ENCODE measurements around the gene MCF2L2.
"Not testable (repeated sequence)": the region's sequence is repeated elsewhere in the genome, so short reads cannot be mapped to it uniquely, and the experiment has no call there.

MCF2L2 gene

GRCh38 chr3:183443395-183444385 lies 15.3 kb upstream of the MCF2L2 start:
- H3K9ac ChIP-seq (ENCODE audit: low read depth in 1 of 2, low read length in 2 of 2), result no peak overlapping the region

DNA sequence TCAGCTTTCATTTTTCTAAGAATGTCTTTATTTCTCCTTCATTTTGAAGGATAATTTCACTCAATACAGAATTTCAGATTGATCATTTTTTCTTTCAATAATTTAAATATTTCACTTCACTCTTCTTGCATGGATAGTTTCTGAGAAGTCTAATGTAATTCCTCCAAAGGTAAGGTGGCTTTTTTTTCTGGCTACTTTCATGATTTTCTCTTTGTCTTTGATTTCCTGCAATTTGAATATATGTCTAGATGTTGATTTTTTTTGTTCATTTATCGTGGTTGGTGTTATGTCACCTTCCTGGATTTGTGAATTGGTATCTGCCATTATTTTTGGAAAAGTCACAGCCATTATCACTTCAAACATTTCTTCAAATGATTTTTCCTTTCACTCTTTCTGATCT lies 14.6 kb upstream of the MCF2L2 start:
- no peak overlapping the region for H3K4me3 ChIP-seq (ENCODE audit: low read length in 2 of 2)
- H3K9me3 ChIP-seq (ENCODE audit: control insufficient read depth in 2 of 2, low read length in 2 of 2), result peaks cover 3 to 5% of the 10 kb centered on the region in 2 donors
- peaks cover 3 to 4% of the 10 kb centered on the region in 2 donors for H3K4me1 ChIP-seq (ENCODE audit: control insufficient read depth in 2 of 2, insufficient read depth in 2 of 2, low read length in 2 of 2)
- no peaks in the 10 kb centered on the region for H3K27me3 ChIP-seq (ENCODE audit: control insufficient read depth in 2 of 2, insufficient read depth in 2 of 2, low read length in 2 of 2)
- H3K36me3 ChIP-seq (ENCODE audit: control insufficient read depth in 2 of 2, insufficient read depth in 2 of 2, low read length in 2 of 2), result no peaks in the 10 kb centered on the region
- H3K9ac ChIP-seq (ENCODE audit: low read depth in 1 of 2, low read length in 2 of 2), result no peak overlapping the region
- H3K27ac ChIP-seq (ENCODE audit: low read depth in 2 of 2, low read length in 2 of 2), result no peak overlapping the region

More at GRCh38 chr3:183443395-183444385, 15.3 kb upstream of the MCF2L2 start:
- Histone ChIP-seq H3K27me3 (ENCODE audit: control insufficient read depth in 2 of 2, insufficient read depth in 2 of 2, low read length in 2 of 2) (no peaks in the 10 kb centered on the region), H3K9me3 (ENCODE audit: control insufficient read depth in 2 of 2, low read length in 2 of 2) (peaks cover 3 to 5% of the 10 kb centered on the region in 2 donors), H3K4me1 (ENCODE audit: control insufficient read depth in 2 of 2, insufficient read depth in 2 of 2, low read length in 2 of 2) (peaks cover 3 to 8% of the 10 kb centered on the region in 2 donors), H3K27ac (ENCODE audit: low read depth in 2 of 2, low read length in 2 of 2) (no peak overlapping the region), H3K36me3 (ENCODE audit: control insufficient read depth in 2 of 2, insufficient read depth in 2 of 2, low read length in 2 of 2) (no peaks in the 10 kb centered on the region), H3K4me3 (ENCODE audit: low read length in 2 of 2) (no peak overlapping the region)

DNA sequence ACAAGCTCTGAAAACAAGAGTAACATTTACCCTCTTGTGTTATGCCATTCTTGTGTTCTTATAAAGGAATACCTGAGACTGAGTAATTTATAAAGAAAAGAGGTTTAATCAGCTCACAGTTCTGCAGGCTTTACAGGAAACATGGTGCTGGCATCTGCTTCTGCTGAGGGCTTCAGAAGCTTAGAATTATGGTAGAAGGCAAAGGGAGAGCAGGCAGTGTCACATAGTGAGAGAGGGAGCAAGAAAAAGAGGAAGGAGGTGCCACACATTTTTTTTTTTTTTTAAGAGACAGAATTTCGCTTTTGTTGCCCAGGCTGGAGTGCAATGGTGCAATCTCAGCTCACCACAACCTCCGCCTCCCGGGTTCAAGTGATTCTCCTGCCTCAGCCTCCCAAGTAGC lies 12.1 kb upstream of the MCF2L2 start:
- H3K36me3 ChIP-seq (ENCODE audit: control insufficient read depth in 2 of 2, insufficient read depth in 2 of 2, low read length in 2 of 2); H3K4me1 ChIP-seq (ENCODE audit: control insufficient read depth in 2 of 2, insufficient read depth in 2 of 2, low read length in 2 of 2); H3K27ac ChIP-seq (ENCODE audit: low read depth in 2 of 2, low read length in 2 of 2); H3K9ac ChIP-seq (ENCODE audit: low read depth in 1 of 2, low read length in 2 of 2); H3K9me3 ChIP-seq (ENCODE audit: control insufficient read depth in 2 of 2, low read length in 2 of 2); H3K27me3 ChIP-seq (ENCODE audit: control insufficient read depth in 2 of 2, insufficient read depth in 2 of 2, low read length in 2 of 2); H3K4me3 ChIP-seq (ENCODE audit: low read length in 2 of 2): not testable (repeated sequence)

DNA sequence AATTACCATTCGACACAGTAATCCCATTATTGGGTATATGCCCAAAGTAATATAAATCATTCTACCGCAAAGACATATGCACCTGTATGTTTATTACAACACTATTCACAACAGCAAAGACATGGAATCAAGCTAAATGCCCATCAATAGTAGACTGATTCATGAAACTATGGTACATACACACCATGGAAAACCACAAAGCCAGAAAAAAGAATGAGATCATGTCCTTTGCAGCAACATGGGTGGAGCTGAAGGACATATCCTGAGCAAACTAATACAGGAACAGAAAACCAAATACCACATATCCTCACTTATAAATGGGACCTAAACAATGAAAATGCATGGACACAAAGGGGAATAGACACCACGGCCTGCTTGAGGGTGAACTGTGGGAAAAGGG lies 11.1 kb upstream of the MCF2L2 start:
- no peaks in the 10 kb centered on the region for H3K36me3 ChIP-seq (ENCODE audit: control insufficient read depth in 2 of 2, insufficient read depth in 2 of 2, low read length in 2 of 2)
- H3K27me3 ChIP-seq (ENCODE audit: control insufficient read depth in 2 of 2, insufficient read depth in 2 of 2, low read length in 2 of 2), result peaks cover 0 to 4% of the 10 kb centered on the region in 2 donors
- H3K9me3 ChIP-seq (ENCODE audit: control insufficient read depth in 2 of 2, low read length in 2 of 2), result peaks cover 3 to 5% of the 10 kb centered on the region in 2 donors
- no peak overlapping the region for H3K9ac ChIP-seq (ENCODE audit: low read depth in 1 of 2, low read length in 2 of 2)
- H3K27ac ChIP-seq (ENCODE audit: low read depth in 2 of 2, low read length in 2 of 2), result no peak overlapping the region
- H3K4me3 ChIP-seq (ENCODE audit: low read length in 2 of 2), result no peak overlapping the region
- H3K4me1 ChIP-seq (ENCODE audit: control insufficient read depth in 2 of 2, insufficient read depth in 2 of 2, low read length in 2 of 2), result no peaks in the 10 kb centered on the region

GRCh38 chr3:183438735-183439134 lies 10.3 kb upstream of the MCF2L2 start:
- Histone ChIP-seq H3K4me3 (ENCODE audit: low read length in 2 of 2) (no peak overlapping the region), H3K4me1 (ENCODE audit: control insufficient read depth in 2 of 2, insufficient read depth in 2 of 2, low read length in 2 of 2) (no peaks in the 10 kb centered on the region), H3K36me3 (ENCODE audit: control insufficient read depth in 2 of 2, insufficient read depth in 2 of 2, low read length in 2 of 2) (no peaks in the 10 kb centered on the region), H3K27me3 (ENCODE audit: control insufficient read depth in 2 of 2, insufficient read depth in 2 of 2, low read length in 2 of 2) (peaks cover 0 to 4% of the 10 kb centered on the region in 2 donors), H3K27ac (ENCODE audit: low read depth in 2 of 2, low read length in 2 of 2) (no peak overlapping the region), H3K9ac (ENCODE audit: low read depth in 1 of 2, low read length in 2 of 2) (no peak overlapping the region), H3K9me3 (ENCODE audit: control insufficient read depth in 2 of 2, low read length in 2 of 2) (peaks cover under 1 to 3% of the 10 kb centered on the region in 2 donors)

GRCh38 chr3:183437666-183438564 lies 9.5 kb upstream of the MCF2L2 start:
- H3K4me1 ChIP-seq (ENCODE audit: control insufficient read depth in 2 of 2, insufficient read depth in 2 of 2, low read length in 2 of 2), result no peaks in the 10 kb centered on the region
- no peak overlapping the region for H3K4me3 ChIP-seq (ENCODE audit: low read length in 2 of 2)
- H3K27ac ChIP-seq (ENCODE audit: low read depth in 2 of 2, low read length in 2 of 2), result no peak overlapping the region
- H3K9me3 ChIP-seq (ENCODE audit: control insufficient read depth in 2 of 2, low read length in 2 of 2), result no peaks in the 10 kb centered on the region
- H3K9ac ChIP-seq (ENCODE audit: low read depth in 1 of 2, low read length in 2 of 2), result no peak overlapping the region
- H3K36me3 ChIP-seq (ENCODE audit: control insufficient read depth in 2 of 2, insufficient read depth in 2 of 2, low read length in 2 of 2), result no peaks in the 10 kb centered on the region
- peaks cover 3 to 10% of the 10 kb centered on the region in 2 donors for H3K27me3 ChIP-seq (ENCODE audit: control insufficient read depth in 2 of 2, insufficient read depth in 2 of 2, low read length in 2 of 2)

- Histone ChIP-seq H3K9me3 (ENCODE audit: control insufficient read depth in 2 of 2, low read length in 2 of 2) (no peaks in the 10 kb centered on the region), H3K36me3 (ENCODE audit: control insufficient read depth in 2 of 2, insufficient read depth in 2 of 2, low read length in 2 of 2) (no peaks in the 10 kb centered on the region)
These were observed 8.6 kb upstream of the MCF2L2 start for GRCh38 chr3:183437061-183437460.

GRCh38 chr3:183435661-183436060 lies 7.2 kb upstream of the MCF2L2 start:
- Histone ChIP-seq H3K27ac (ENCODE audit: low read depth in 2 of 2, low read length in 2 of 2) (no peak overlapping the region), H3K4me1 (ENCODE audit: control insufficient read depth in 2 of 2, insufficient read depth in 2 of 2, low read length in 2 of 2) (no peaks in the 10 kb centered on the region), H3K9me3 (ENCODE audit: control insufficient read depth in 2 of 2, low read length in 2 of 2) (no peaks in the 10 kb centered on the region), H3K9ac (ENCODE audit: low read depth in 1 of 2, low read length in 2 of 2) (no peak overlapping the region), H3K36me3 (ENCODE audit: control insufficient read depth in 2 of 2, insufficient read depth in 2 of 2, low read length in 2 of 2) (no peaks in the 10 kb centered on the region), H3K4me3 (ENCODE audit: low read length in 2 of 2) (no peak overlapping the region), H3K27me3 (ENCODE audit: control insufficient read depth in 2 of 2, insufficient read depth in 2 of 2, low read length in 2 of 2) (peaks cover 3 to 10% of the 10 kb centered on the region in 2 donors)

More at GRCh38 chr3:183437061-183437460, 8.6 kb upstream of the MCF2L2 start:
- Histone ChIP-seq H3K4me1 (ENCODE audit: control insufficient read depth in 2 of 2, insufficient read depth in 2 of 2, low read length in 2 of 2) (no peaks in the 10 kb centered on the region), H3K27ac (ENCODE audit: low read depth in 2 of 2, low read length in 2 of 2) (no peak overlapping the region), H3K27me3 (ENCODE audit: control insufficient read depth in 2 of 2, insufficient read depth in 2 of 2, low read length in 2 of 2) (peaks cover 3 to 10% of the 10 kb centered on the region in 2 donors), H3K9ac (ENCODE audit: low read depth in 1 of 2, low read length in 2 of 2) (no peak overlapping the region), H3K4me3 (ENCODE audit: low read length in 2 of 2) (no peak overlapping the region)

DNA sequence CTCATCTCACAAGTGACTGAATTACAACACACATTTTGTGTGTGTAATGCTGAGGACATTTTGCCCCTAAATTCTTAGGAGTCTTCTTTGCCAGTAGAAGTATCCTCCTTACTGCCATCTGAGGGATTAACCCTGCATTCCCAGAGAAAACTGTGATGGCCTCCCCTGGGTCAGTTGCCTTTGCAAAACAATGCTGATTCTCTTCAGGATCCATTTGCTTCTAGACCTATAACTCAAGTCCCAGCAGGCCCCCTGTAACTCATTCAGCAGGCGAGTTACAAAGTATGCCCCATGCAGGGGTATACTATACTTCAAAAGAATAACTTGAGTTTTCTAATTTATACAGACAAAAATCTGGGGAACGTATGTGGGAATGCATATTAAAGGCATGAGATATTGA lies 6.6 kb upstream of the MCF2L2 start:
- peaks cover 5 to 10% of the 10 kb centered on the region in 2 donors for H3K27me3 ChIP-seq (ENCODE audit: control insufficient read depth in 2 of 2, insufficient read depth in 2 of 2, low read length in 2 of 2)
- H3K4me3 ChIP-seq (ENCODE audit: low read length in 2 of 2), result no peak overlapping the region
- H3K9ac ChIP-seq (ENCODE audit: low read depth in 1 of 2, low read length in 2 of 2), result no peak overlapping the region
- H3K36me3 ChIP-seq (ENCODE audit: control insufficient read depth in 2 of 2, insufficient read depth in 2 of 2, low read length in 2 of 2), result no peaks in the 10 kb centered on the region
- H3K4me1 ChIP-seq (ENCODE audit: control insufficient read depth in 2 of 2, insufficient read depth in 2 of 2, low read length in 2 of 2), result no peaks in the 10 kb centered on the region
- H3K9me3 ChIP-seq (ENCODE audit: control insufficient read depth in 2 of 2, low read length in 2 of 2), result no peaks in the 10 kb centered on the region
- no peak overlapping the region for H3K27ac ChIP-seq (ENCODE audit: low read depth in 2 of 2, low read length in 2 of 2)

DNA sequence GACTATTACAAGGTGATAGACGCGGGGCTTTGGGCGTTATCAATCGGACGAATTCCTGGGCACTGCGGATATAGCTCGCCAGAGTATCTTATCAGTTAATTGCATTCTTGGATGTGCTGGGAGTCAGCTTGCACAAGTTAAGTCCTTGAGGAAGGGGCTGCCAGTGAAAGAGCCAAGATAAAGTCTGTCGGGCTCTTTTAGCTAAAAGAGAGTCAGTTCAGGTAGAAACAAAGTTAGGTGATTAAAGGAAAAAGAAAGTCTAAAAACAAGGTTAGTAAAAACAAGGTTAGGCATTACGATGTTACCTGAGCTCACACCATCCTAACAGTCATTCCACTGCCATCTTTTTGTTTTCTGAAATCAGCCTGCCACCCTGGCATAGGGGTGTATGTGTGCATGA lies 6.1 kb upstream of the MCF2L2 start:
- H3K36me3 ChIP-seq (ENCODE audit: control insufficient read depth in 2 of 2, insufficient read depth in 2 of 2, low read length in 2 of 2), result no peaks in the 10 kb centered on the region
- H3K9ac ChIP-seq (ENCODE audit: low read depth in 1 of 2, low read length in 2 of 2), result no peak overlapping the region
- no peak overlapping the region for H3K4me3 ChIP-seq (ENCODE audit: low read length in 2 of 2)
- H3K27me3 ChIP-seq (ENCODE audit: control insufficient read depth in 2 of 2, insufficient read depth in 2 of 2, low read length in 2 of 2), result peaks cover 5 to 12% of the 10 kb centered on the region in 2 donors
- no peak overlapping the region for H3K27ac ChIP-seq (ENCODE audit: low read depth in 2 of 2, low read length in 2 of 2)
- no peaks in the 10 kb centered on the region for H3K9me3 ChIP-seq (ENCODE audit: control insufficient read depth in 2 of 2, low read length in 2 of 2)
- no peaks in the 10 kb centered on the region for H3K4me1 ChIP-seq (ENCODE audit: control insufficient read depth in 2 of 2, insufficient read depth in 2 of 2, low read length in 2 of 2)

Data from mucosa of rectum (tissue), 2 donors.